ENCODE data around the gene FAAP20. TPM values are rescaled to one million over a fixed set of nuclear protein-coding genes. Genes with fewer than 3 reads are reported as not detected.

The FAAP20 gene
- total and polyA plus RNA-seq, 9 of the 15 experiments (the other 6 are each of a cell fraction or from before 2014, with no cell fraction given) = 0.58 to 143 (median 9.9) TPM

DNA sequence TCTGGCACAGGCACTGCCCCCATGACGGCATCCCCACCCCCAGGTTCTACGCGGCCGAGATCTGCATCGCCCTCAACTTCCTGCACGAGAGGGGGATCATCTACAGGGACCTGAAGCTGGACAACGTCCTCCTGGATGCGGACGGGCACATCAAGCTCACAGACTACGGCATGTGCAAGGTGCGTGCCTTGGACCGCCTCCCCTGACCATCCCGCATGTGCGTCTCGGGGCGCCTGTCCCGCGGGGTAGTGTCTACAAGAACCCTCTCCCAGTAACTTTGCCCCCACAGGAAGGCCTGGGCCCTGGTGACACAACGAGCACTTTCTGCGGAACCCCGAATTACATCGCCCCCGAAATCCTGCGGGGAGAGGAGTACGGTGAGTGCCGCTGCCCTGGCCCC lies 22.6 kb downstream of the FAAP20 start:
- no peak overlapping the region for H3K4me2 ChIP-seq (ENCODE audit: insufficient read depth, low read length)
- BruUV-seq (replicated peaks) = no TSS peak
- intact Hi-C loops (cut with micrococcal nuclease) = no loop called here
- ATAC-seq (no peak), FAIRE-seq (no peak), DNase-seq (ENCODE audit: extremely low read depth in 1 of 4, low spot score in 3 of 4) (no peak)
- no peak overlapping the region for H3K9ac ChIP-seq (ENCODE audit: insufficient read depth in 1 of 2, low read depth in 2 of 2, low read length in 2 of 2)
- POLR2A ChIA-PET = no interaction called here
- CTCF ChIA-PET (ENCODE audit: low intra/inter-chr PET ratio) = no interaction called here
- no peaks in the 10 kb centered on the region for H3K9me3 ChIP-seq (replicated peaks; ENCODE audit: control insufficient read depth, insufficient read depth, low read depth, low read length)
- 24% methylated on average over 23 of the region's 26 CpGs for WGBS (ENCODE audit: insufficient coverage, low coverage, missing lambda C conversion rate)
- in situ Hi-C loops (cut with MboI) = no loop called here
- H3K79me2 ChIP-seq (ENCODE audit: control insufficient read depth, insufficient read depth, low read length) = no peaks in the 10 kb centered on the region
- no peaks in the 10 kb centered on the region; the same call in 1 of the 2 replicates for H4K20me1 ChIP-seq (replicated peaks; ENCODE audit: control insufficient read depth, insufficient read depth, low read length)
- H3K36me3 ChIP-seq (ENCODE audit: control insufficient read depth, insufficient read depth, low read length) = no peaks in the 10 kb centered on the region
- H3K4me1 ChIP-seq (replicated peaks in 1 of 2; ENCODE audit: control insufficient read depth in 2 of 2, insufficient read depth in 2 of 2, low read length in 2 of 2) = peaks cover 25 to 60% of the 10 kb centered on the region in 2 experiments
- peaks cover 6% of the 10 kb centered on the region for H3K9me1 ChIP-seq (ENCODE audit: control insufficient read depth, insufficient read depth, low read length)
- no peak overlapping the region for H3K27ac ChIP-seq (ENCODE audit: extremely low read depth, low read depth, low read length)
- no peak overlapping the region for H3K4me3 ChIP-seq
- peaks cover 29 to 67% of the 10 kb centered on the region in 2 experiments for H3K27me3 ChIP-seq (ENCODE audit: control insufficient read depth in 2 of 2, insufficient read depth in 2 of 2, low read length in 2 of 2)
- no peak overlapping the region for H2AFZ ChIP-seq (ENCODE audit: low read depth, low read length)
- TF ChIP-seq ZFP36 (IDR thresholded peaks at IDR 0.05; ENCODE audit: low read depth, low read length, partially characterized antibody) (no peak), YBX1 (IDR thresholded peaks at IDR 0.05) (no peak), ZNF140 (CRISPR knock-in tag; IDR thresholded peaks at IDR 0.05) (no peak), PHB2 (IDR thresholded peaks at IDR 0.05; ENCODE audit: low read depth) (no peak), DMBX1 (CRISPR knock-in tag; IDR thresholded peaks at IDR 0.05; ENCODE audit: borderline replicate concordance) (no peak), ZHX1 (conservative IDR thresholded peaks at IDR 0.05; ENCODE audit: low read length) (no peak), CREBBP (IDR thresholded peaks at IDR 0.05; ENCODE audit: low read depth, low read length) (no peak), ZNF121 (CRISPR knock-in tag; conservative IDR thresholded peaks at IDR 0.05) (no peak), TOE1 (IDR thresholded peaks at IDR 0.05; ENCODE audit: borderline replicate concordance) (no peak), TOE1 (CRISPR knock-in tag; IDR thresholded peaks at IDR 0.05; ENCODE audit: borderline replicate concordance, low read depth) (no peak), ETS2 (tag; IDR thresholded peaks at IDR 0.05; ENCODE audit: borderline replicate concordance, poor library complexity, severe bottlenecking) (no peak), ZNF76 (CRISPR knock-in tag; IDR thresholded peaks at IDR 0.05; ENCODE audit: borderline replicate concordance) (no peak), SIN3B (IDR thresholded peaks at IDR 0.05; ENCODE audit: low read depth) (no peak), C11orf30 (IDR thresholded peaks at IDR 0.05; ENCODE audit: low read depth) (no peak)
- TF ChIP-seq, protein P1, sequence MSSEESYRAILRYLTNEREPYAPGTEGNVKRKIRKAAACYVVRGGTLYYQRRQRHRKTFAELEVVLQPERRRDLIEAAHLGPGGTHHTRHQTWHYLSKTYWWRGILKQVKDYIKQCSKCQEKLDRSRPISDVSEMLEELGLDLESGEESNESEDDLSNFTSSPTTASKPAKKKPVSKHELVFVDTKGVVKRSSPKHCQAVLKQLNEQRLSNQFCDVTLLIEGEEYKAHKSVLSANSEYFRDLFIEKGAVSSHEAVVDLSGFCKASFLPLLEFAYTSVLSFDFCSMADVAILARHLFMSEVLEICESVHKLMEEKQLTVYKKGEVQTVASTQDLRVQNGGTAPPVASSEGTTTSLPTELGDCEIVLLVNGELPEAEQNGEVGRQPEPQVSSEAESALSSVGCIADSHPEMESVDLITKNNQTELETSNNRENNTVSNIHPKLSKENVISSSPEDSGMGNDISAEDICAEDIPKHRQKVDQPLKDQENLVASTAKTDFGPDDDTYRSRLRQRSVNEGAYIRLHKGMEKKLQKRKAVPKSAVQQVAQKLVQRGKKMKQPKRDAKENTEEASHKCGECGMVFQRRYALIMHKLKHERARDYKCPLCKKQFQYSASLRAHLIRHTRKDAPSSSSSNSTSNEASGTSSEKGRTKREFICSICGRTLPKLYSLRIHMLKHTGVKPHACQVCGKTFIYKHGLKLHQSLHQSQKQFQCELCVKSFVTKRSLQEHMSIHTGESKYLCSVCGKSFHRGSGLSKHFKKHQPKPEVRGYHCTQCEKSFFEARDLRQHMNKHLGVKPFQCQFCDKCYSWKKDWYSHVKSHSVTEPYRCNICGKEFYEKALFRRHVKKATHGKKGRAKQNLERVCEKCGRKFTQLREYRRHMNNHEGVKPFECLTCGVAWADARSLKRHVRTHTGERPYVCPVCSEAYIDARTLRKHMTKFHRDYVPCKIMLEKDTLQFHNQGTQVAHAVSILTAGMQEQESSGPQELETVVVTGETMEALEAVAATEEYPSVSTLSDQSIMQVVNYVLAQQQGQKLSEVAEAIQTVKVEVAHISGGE (CRISPR knock-in tag; IDR thresholded peaks at IDR 0.05) = no peak
- TF ChIP-seq, protein P2, sequence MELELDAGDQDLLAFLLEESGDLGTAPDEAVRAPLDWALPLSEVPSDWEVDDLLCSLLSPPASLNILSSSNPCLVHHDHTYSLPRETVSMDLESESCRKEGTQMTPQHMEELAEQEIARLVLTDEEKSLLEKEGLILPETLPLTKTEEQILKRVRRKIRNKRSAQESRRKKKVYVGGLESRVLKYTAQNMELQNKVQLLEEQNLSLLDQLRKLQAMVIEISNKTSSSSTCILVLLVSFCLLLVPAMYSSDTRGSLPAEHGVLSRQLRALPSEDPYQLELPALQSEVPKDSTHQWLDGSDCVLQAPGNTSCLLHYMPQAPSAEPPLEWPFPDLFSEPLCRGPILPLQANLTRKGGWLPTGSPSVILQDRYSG (tag; conservative IDR thresholded peaks at IDR 0.05; ENCODE audit: low read depth) = no peak
